ENCODE results near the gene PTGR3.

The PTGR3 gene

GRCh38 chr18:75173738-75174137, 35.2 kb downstream of the PTGR3 start:
- Histone ChIP-seq H3K27me3 (ENCODE audit: control insufficient read depth, insufficient read depth, low read length) (no peaks in the 10 kb centered on the region), H3K27ac (ENCODE audit: low read depth, low read length) (no peak overlapping the region)

GRCh38 chr18:75173125-75173432, 35.9 kb downstream of the PTGR3 start:
- Histone ChIP-seq H3K9me3 (ENCODE audit: control insufficient read depth, insufficient read depth, low read length) (no peaks in the 10 kb centered on the region), H3K27me3 (ENCODE audit: control insufficient read depth, insufficient read depth, low read length) (no peaks in the 10 kb centered on the region), H3K4me3 (ENCODE audit: low read depth, low read length) (no peak overlapping the region), H3K27ac (ENCODE audit: low read depth, low read length) (no peak overlapping the region), H3K4me1 (ENCODE audit: control insufficient read depth, insufficient read depth, low read length) (no peaks in the 10 kb centered on the region), H3K9ac (ENCODE audit: low read depth, low read length) (no peak overlapping the region), H3K36me3 (ENCODE audit: control insufficient read depth, insufficient read depth, low read length) (no peaks in the 10 kb centered on the region)

More at GRCh38 chr18:75173738-75174137, 35.2 kb downstream of the PTGR3 start:
- H3K9me3 ChIP-seq (ENCODE audit: control insufficient read depth, insufficient read depth, low read length), result no peaks in the 10 kb centered on the region
- no peaks in the 10 kb centered on the region for H3K36me3 ChIP-seq (ENCODE audit: control insufficient read depth, insufficient read depth, low read length)
- H3K4me1 ChIP-seq (ENCODE audit: control insufficient read depth, insufficient read depth, low read length), result no peaks in the 10 kb centered on the region
- H3K4me3 ChIP-seq (ENCODE audit: low read depth, low read length), result no peak overlapping the region
- no peak overlapping the region for H3K9ac ChIP-seq (ENCODE audit: low read depth, low read length)

GRCh38 chr18:75172299-75173124, 36.4 kb downstream of the PTGR3 start:
- no peaks in the 10 kb centered on the region for H3K36me3 ChIP-seq (ENCODE audit: control insufficient read depth, insufficient read depth, low read length)
- H3K27ac ChIP-seq (ENCODE audit: low read depth, low read length), result no peak overlapping the region
- no peak overlapping the region for H3K9ac ChIP-seq (ENCODE audit: low read depth, low read length)
- H3K9me3 ChIP-seq (ENCODE audit: control insufficient read depth, insufficient read depth, low read length), result no peaks in the 10 kb centered on the region
- no peaks in the 10 kb centered on the region for H3K4me1 ChIP-seq (ENCODE audit: control insufficient read depth, insufficient read depth, low read length)
- H3K27me3 ChIP-seq (ENCODE audit: control insufficient read depth, insufficient read depth, low read length), result no peaks in the 10 kb centered on the region
- no peak overlapping the region for H3K4me3 ChIP-seq (ENCODE audit: low read depth, low read length)

GRCh38 chr18:75170916-75171315, 38.0 kb downstream of the PTGR3 start:
- H3K27me3 ChIP-seq (ENCODE audit: control insufficient read depth, insufficient read depth, low read length), result no peaks in the 10 kb centered on the region
- H3K4me3 ChIP-seq (ENCODE audit: low read depth, low read length), result no peak overlapping the region
- no peak overlapping the region for H3K27ac ChIP-seq (ENCODE audit: low read depth, low read length)
- no peak overlapping the region for H3K9ac ChIP-seq (ENCODE audit: low read depth, low read length)
- H3K9me3 ChIP-seq (ENCODE audit: control insufficient read depth, insufficient read depth, low read length), result no peaks in the 10 kb centered on the region
- no peaks in the 10 kb centered on the region for H3K36me3 ChIP-seq (ENCODE audit: control insufficient read depth, insufficient read depth, low read length)
- no peaks in the 10 kb centered on the region for H3K4me1 ChIP-seq (ENCODE audit: control insufficient read depth, insufficient read depth, low read length)

GRCh38 chr18:75170022-75170789, 38.7 kb downstream of the PTGR3 start:
- no peaks in the 10 kb centered on the region for H3K27me3 ChIP-seq (ENCODE audit: control insufficient read depth, insufficient read depth, low read length)
- no peak overlapping the region for H3K27ac ChIP-seq (ENCODE audit: low read depth, low read length)
- H3K4me3 ChIP-seq (ENCODE audit: low read depth, low read length), result no peak overlapping the region
- H3K9me3 ChIP-seq (ENCODE audit: control insufficient read depth, insufficient read depth, low read length), result no peaks in the 10 kb centered on the region
- no peak overlapping the region for H3K9ac ChIP-seq (ENCODE audit: low read depth, low read length)
- H3K4me1 ChIP-seq (ENCODE audit: control insufficient read depth, insufficient read depth, low read length), result no peaks in the 10 kb centered on the region
- H3K36me3 ChIP-seq (ENCODE audit: control insufficient read depth, insufficient read depth, low read length), result no peaks in the 10 kb centered on the region

- Histone ChIP-seq H3K27ac (ENCODE audit: low read depth, low read length) (no peak overlapping the region), H3K9me3 (ENCODE audit: control insufficient read depth, insufficient read depth, low read length) (no peaks in the 10 kb centered on the region), H3K9ac (ENCODE audit: low read depth, low read length) (no peak overlapping the region), H3K4me1 (ENCODE audit: control insufficient read depth, insufficient read depth, low read length) (no peaks in the 10 kb centered on the region), H3K36me3 (ENCODE audit: control insufficient read depth, insufficient read depth, low read length) (no peaks in the 10 kb centered on the region), H3K4me3 (ENCODE audit: low read depth, low read length) (no peak overlapping the region), H3K27me3 (ENCODE audit: control insufficient read depth, insufficient read depth, low read length) (no peaks in the 10 kb centered on the region)
Measured at GRCh38 chr18:75169411-75169810, 39.5 kb downstream of the PTGR3 start.

- Histone ChIP-seq H3K36me3 (ENCODE audit: control insufficient read depth, insufficient read depth, low read length) (no peaks in the 10 kb centered on the region), H3K4me3 (ENCODE audit: low read depth, low read length) (no peak overlapping the region), H3K4me1 (ENCODE audit: control insufficient read depth, insufficient read depth, low read length) (no peaks in the 10 kb centered on the region), H3K27me3 (ENCODE audit: control insufficient read depth, insufficient read depth, low read length) (no peaks in the 10 kb centered on the region), H3K9ac (ENCODE audit: low read depth, low read length) (no peak overlapping the region), H3K27ac (ENCODE audit: low read depth, low read length) (no peak overlapping the region), H3K9me3 (ENCODE audit: control insufficient read depth, insufficient read depth, low read length) (no peaks in the 10 kb centered on the region)
Measured at GRCh38 chr18:75168619-75169018, 40.3 kb downstream of the PTGR3 start.

- H3K4me3 ChIP-seq (ENCODE audit: low read depth, low read length), result no peak overlapping the region
Measured at GRCh38 chr18:75167759-75168618, 41.0 kb downstream of the PTGR3 start.

GRCh38 chr18:75167137-75167536, 41.8 kb downstream of the PTGR3 start:
- no peak overlapping the region for H3K9ac ChIP-seq (ENCODE audit: low read depth, low read length)

More at GRCh38 chr18:75167759-75168618, 41.0 kb downstream of the PTGR3 start:
- H3K36me3 ChIP-seq (ENCODE audit: control insufficient read depth, insufficient read depth, low read length), result no peaks in the 10 kb centered on the region
- no peak overlapping the region for H3K27ac ChIP-seq (ENCODE audit: low read depth, low read length)
- no peaks in the 10 kb centered on the region for H3K9me3 ChIP-seq (ENCODE audit: control insufficient read depth, insufficient read depth, low read length)
- H3K9ac ChIP-seq (ENCODE audit: low read depth, low read length), result no peak overlapping the region
- no peaks in the 10 kb centered on the region for H3K27me3 ChIP-seq (ENCODE audit: control insufficient read depth, insufficient read depth, low read length)
- no peaks in the 10 kb centered on the region for H3K4me1 ChIP-seq (ENCODE audit: control insufficient read depth, insufficient read depth, low read length)

GRCh38 chr18:75165926-75166325, 43.0 kb downstream of the PTGR3 start:
- Histone ChIP-seq H3K27ac (ENCODE audit: low read depth, low read length) (no peak overlapping the region), H3K9me3 (ENCODE audit: control insufficient read depth, insufficient read depth, low read length) (no peaks in the 10 kb centered on the region), H3K4me3 (ENCODE audit: low read depth, low read length) (no peak overlapping the region), H3K4me1 (ENCODE audit: control insufficient read depth, insufficient read depth, low read length) (no peaks in the 10 kb centered on the region), H3K36me3 (ENCODE audit: control insufficient read depth, insufficient read depth, low read length) (no peaks in the 10 kb centered on the region), H3K27me3 (ENCODE audit: control insufficient read depth, insufficient read depth, low read length) (no peaks in the 10 kb centered on the region), H3K9ac (ENCODE audit: low read depth, low read length) (no peak overlapping the region)

More at GRCh38 chr18:75167137-75167536, 41.8 kb downstream of the PTGR3 start:
- no peaks in the 10 kb centered on the region for H3K4me1 ChIP-seq (ENCODE audit: control insufficient read depth, insufficient read depth, low read length)
- H3K27me3 ChIP-seq (ENCODE audit: control insufficient read depth, insufficient read depth, low read length), result no peaks in the 10 kb centered on the region
- no peak overlapping the region for H3K4me3 ChIP-seq (ENCODE audit: low read depth, low read length)
- H3K9me3 ChIP-seq (ENCODE audit: control insufficient read depth, insufficient read depth, low read length), result no peaks in the 10 kb centered on the region
- H3K27ac ChIP-seq (ENCODE audit: low read depth, low read length), result no peak overlapping the region
- no peaks in the 10 kb centered on the region for H3K36me3 ChIP-seq (ENCODE audit: control insufficient read depth, insufficient read depth, low read length)

All from HUES48 (cell line).